Right forelimb (tissue), 1 donor: ENCODE measurements around the gene GPR4.
"Not testable (repeated sequence)": the region's sequence is repeated elsewhere in the genome, so short reads cannot be mapped to it uniquely, and the experiment has no call there.

ENCODE experiments used
- DNase-seq: peaks from one replicate; pipeline ENCODE4 v3.0.0-alpha.2; 2018

Gene GPR4

GRCh38 chr19:45621976-45622503, 20.0 kb upstream of the GPR4 start:
- DNase-seq, result no peak

- no peak for DNase-seq
Observed at GRCh38 chr19:45621389-45621788, 19.4 kb upstream of the GPR4 start.

GRCh38 chr19:45616704-45617017, 14.6 kb upstream of the GPR4 start:
- DNase-seq, result no peak

- DNase-seq, result peak; percentile 94
Observed at GRCh38 chr19:45615795-45616703, 14.0 kb upstream of the GPR4 start.

GRCh38 chr19:45615056-45615455, 13.0 kb upstream of the GPR4 start:
- DNase-seq, result not testable (repeated sequence)

- no peak for DNase-seq
Observed at GRCh38 chr19:45613926-45614725, 12.1 kb upstream of the GPR4 start.

- no peak for DNase-seq
Observed at GRCh38 chr19:45608948-45609347, 6.9 kb upstream of the GPR4 start.

- peak; percentile 84 for DNase-seq
Observed at GRCh38 chr19:45607071-45608029, 5.3 kb upstream of the GPR4 start.

- no peak for DNase-seq
Observed at GRCh38 chr19:45601115-45601514, 897 bp downstream of the GPR4 start.

- DNase-seq, result no peak
Observed at GRCh38 chr19:45600340-45600885, 1.6 kb downstream of the GPR4 start.

- no peak for DNase-seq
Observed at GRCh38 chr19:45599286-45599685, 2.7 kb downstream of the GPR4 start.

GRCh38 chr19:45598267-45599001, 3.6 kb downstream of the GPR4 start:
- no peak for DNase-seq

- DNase-seq, result no peak
Observed at GRCh38 chr19:45597425-45598111, 4.4 kb downstream of the GPR4 start.

GRCh38 chr19:45595814-45596213, 6.2 kb downstream of the GPR4 start:
- DNase-seq, result no peak

GRCh38 chr19:45593520-45593919, 8.5 kb downstream of the GPR4 start:
- no peak for DNase-seq

GRCh38 chr19:45592366-45592765, 9.6 kb downstream of the GPR4 start:
- DNase-seq, result no peak

- no peak for DNase-seq
Observed at GRCh38 chr19:45591638-45592005, 10.4 kb downstream of the GPR4 start.

GRCh38 chr19:45591004-45591637, 10.9 kb downstream of the GPR4 start:
- DNase-seq, result no peak

GRCh38 chr19:45590300-45591003, 11.6 kb downstream of the GPR4 start:
- DNase-seq, result no peak

- DNase-seq, result no peak
Observed at GRCh38 chr19:45589768-45590167, 12.2 kb downstream of the GPR4 start.
